HG03025 (cell line): ENCODE data around the gene MED29.

Experiments used
- ATAC-seq: cut with Tn5 transposase; IDR thresholded peaks from one replicate; pipeline ENCODE4 v1.9.1; 2021; ENCODE audit warnings: mild to moderate bottlenecking, moderate library complexity; ENCODE audit not compliant: unreplicated experiment, low FRiP score

Gene MED29

DNA sequence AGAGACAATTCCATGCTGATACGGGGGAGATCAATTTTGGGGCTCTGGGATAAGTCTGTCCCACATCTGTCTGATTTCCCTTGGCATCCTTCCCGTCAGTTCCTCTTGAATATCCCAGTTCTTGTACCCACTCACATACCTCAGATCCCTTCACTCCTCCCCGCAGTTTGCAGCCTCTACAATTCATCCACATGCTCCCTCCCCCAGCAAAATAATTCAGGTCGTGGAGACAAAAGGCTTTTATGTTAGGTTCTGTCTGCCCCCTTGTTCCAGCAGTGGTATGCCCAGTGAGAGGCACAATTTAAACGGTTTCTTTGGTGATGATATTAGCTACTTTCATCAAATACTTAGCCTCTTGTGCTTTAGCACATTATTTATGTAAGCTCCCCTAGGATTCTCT lies 35.0 kb downstream of the MED29 start:
- no peak for ATAC-seq

DNA sequence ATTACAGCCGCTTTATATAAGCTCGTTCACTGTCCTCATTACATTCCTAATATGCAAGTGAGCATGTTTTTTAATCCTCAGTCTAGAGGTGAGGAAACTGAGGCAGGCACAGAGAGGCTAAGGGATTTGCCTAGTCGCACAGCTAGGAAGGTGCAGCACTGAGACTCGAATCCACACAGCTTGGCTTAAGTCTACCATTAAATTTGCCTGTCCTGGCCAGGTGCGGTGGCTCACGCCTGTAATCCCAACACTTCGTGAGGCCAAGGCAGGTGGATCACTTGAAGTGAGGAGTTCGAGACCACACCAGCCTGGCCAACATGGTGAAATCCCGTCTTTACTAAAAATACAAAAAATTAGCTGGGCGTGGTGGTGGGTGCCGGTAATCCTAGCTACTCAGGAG lies 36.5 kb downstream of the MED29 start:
- no peak for ATAC-seq

DNA sequence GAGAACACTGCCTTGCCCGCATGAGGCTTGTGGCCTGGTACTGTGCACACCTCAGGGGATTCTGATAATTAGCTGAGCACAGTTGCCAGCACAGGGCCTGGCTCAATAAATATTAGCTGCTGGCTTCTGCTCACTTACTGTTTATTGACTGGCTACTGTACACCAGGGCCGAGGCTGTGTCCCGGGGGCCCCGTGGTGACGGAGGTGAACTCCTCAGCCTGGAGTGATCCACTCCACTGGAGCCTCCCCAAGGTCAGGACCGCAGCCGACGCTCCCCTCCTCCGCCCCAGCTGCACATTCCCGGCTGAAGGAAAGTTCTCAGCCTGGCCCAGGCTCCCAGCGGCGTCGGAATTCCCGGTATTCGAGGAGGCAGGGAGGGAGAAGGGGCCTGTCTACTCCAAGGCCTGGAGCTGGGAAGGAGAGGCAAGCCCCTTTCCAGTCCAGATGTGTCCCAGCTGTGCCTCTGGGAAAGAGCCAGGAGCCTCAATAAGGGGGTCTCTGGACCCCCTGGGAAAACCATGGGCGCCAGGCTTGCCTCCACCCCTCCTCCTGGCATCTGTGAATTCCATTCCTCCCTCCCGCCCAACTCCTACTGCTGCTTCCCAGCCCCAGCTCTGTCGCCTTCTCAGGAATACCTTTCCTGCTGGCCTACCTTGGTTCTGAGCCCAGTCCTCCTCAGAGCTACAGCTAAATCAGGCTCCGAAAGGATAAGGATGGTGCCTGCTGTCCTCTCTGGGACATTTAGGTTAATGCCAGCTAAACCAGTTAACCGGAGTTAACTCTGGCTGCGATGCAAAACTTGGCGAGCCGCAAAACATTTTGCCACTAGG lies 37.3 kb downstream of the MED29 start:
- ATAC-seq: no peak

DNA sequence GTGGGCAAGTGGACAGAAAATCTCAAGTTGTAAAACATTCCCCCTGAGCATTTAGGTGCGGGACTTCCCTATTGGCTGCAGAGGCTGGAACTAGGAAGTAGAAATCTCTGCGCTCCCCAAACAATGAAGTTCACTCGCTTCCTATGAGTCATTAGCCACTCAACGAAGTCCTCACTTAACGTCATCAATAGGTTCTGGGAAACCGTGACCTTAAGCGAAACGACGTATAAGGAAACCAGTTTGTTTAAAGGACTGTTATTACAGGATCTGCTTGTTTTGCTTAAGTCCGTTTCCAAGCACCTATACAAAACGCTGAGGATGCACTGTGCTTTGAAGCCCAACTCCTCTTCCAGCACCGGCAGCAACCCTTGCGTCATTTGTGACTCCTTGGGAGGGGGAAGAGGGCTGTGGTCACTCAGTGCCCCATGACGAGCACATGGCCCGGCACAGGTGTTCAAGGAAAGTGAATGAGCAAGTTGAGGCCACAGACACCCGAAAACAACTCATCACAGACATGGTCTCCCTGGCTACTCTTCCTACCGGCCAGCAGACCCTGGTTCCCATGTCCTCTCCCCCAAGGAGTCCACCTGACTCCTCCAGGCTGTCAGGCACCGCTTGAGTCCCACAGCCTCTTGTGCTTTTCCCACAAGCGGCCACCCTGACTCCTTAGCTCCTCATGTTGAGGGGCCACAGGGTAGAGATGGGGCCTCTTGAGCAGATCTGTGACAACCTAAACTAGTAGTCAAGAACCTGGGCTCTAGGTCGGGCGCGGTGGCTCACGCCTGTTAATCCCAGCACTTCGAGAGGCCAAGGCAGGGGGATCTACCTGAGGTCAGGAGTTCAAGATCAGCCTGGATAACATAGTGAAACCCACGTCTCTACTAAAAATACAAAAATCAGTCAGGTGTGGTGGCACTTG lies 39.8 kb downstream of the MED29 start:
- ATAC-seq: no peak

DNA sequence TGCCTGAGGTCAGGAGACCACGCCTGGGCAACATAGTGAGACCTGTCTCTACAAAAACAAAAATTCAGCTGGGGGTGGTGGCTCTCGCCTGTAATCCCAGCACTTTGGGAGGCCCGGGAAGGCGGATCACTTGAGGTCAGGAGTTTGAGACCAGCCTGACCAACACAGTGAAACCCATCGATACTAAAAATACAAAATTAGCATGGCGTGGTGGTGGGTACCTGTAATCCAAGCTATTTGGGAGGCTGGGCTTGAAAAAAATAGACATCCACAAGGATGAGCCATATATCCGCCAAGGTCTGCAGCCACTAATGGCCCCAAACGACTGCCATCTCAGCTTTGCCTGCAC lies 41.5 kb downstream of the MED29 start:
- no peak for ATAC-seq

DNA sequence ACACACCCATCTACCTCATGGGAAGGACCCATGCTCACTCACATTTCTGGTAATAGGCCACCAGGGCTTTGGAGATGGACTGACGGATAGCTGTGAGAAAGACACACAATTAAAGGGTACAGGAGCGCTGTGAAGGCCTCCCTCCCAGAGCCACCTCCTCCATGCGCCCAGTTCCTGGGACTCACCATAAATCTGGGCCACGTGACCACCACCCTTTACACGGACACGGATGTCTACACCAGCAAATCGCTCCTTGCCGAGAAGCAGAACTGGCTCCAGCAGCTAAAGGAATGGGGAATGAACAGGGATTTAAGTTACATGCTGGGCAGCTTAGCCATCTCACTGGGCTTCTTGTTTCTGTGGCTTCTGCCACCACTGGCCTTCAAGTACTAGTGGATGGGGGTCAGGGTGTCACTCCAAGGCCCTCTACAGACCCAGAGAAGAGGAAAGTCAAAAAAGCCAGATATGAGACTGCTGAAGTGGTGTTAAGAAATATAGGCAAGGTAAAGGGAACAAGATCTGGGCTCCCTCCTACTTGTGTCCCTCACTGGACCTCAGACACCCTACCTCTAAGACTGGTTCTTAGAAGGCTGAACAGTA lies 42.4 kb downstream of the MED29 start:
- ATAC-seq: no peak

DNA sequence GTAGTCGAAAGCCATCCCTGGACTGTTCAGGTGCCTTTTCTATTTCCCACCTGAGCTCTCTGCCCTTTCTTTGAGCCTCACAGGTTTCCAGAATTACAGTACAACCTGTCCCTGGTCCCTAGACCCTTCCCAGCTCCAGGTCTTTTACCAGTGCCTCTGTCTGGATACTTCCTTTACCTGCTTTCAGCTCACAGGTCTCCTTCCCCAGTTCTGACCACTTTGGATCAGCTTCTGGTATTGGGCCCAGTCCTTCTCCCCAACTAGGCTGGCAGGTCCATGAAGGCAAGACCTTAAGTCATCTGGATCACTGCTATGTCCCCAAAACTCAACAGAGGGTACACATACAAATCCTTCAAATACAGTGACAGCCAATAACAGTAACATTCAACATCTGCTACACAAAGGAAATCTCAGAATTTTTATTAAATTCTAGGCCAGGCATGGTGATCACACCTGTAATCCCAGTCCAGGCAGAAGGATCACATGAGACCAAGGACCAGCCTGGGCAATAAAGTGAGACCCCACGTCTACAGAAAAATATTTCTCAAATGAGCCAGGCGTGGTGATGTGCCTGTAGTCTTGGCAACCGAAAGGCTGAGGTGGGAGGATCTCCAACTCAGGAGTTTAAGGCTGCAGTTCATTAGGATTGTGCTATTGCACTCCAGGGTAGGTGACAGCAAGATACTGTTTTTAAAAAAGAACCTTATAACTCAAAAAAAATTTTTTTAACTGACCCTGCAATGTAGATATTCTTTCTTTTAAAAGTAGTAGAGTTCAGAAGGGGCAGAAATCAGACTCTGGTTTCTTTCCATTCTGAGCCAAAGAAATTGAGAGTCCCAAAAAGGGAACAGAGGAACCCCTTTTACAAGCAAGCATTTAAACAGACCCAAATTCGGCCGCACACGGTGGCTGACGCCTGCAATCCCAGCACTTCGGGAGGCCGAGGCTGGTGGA lies 43.2 kb downstream of the MED29 start:
- ATAC-seq: no peak

DNA sequence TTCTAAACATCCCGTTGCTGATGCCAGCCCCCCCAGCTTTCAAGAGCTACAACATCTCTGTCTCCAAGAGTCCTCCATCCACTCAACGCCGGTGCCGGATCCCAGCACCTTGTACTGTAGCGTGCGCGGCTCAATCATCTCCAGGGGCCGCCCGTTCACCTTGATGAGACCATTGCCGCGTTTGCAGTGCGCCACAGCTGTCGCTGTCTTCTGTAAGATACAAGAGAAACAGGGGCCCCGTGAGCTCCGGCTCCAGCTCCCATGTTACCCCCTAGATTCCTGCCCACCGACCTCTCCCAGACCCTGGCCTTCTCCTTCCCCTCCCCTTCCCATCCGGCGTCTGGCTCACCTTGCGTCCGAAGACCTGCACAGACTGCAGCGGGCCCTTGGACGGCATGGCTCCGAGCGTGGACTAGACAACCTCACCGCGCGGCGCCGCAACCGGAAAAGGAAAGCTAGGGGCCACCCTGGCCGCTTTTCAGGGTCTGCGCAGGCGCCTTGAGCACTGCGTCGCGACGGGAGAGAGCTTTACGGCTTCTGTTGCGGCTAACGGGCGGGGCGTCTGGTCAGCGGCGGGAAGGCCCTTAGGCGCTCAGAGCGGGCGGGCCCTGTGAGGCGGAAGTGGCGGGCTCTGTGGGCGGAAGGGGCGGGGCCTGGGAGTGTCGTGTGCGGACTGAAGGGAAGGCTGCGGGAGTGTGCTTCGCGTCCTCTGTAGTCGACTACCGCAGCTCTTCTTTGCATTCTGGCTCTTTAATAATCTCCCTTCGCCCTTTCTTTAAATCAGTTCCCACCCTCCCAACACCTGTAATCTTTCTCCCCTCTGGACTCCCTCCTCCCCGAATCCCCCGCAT lies 44.5 kb downstream of the MED29 start, which contains the start of gene RPS16:
RPS16 (minus strand) TSS at position 451 of the 851 bp plus-strand sequence; CDS start at position 397, 54 bp downstream.
- ATAC-seq: peak; percentile 71

DNA sequence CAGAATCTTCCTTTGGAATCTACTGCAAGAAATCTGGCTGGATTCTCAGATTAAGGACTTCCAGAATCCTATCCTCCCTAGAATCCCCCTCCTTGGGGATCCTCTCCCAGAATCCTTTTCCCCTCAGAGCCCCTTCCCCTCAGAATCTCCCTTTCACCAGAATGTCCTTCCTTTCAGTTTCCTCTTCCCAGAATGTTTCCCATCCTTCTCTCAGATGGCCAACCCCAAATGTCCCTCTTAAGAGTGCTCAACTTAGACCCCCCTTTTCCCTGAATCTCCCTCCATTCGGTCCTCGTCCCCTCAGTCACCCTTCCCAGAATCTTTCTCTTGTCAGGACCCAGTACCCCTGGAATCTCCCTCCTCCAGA lies 45.2 kb downstream of the MED29 start:
- no peak for ATAC-seq

DNA sequence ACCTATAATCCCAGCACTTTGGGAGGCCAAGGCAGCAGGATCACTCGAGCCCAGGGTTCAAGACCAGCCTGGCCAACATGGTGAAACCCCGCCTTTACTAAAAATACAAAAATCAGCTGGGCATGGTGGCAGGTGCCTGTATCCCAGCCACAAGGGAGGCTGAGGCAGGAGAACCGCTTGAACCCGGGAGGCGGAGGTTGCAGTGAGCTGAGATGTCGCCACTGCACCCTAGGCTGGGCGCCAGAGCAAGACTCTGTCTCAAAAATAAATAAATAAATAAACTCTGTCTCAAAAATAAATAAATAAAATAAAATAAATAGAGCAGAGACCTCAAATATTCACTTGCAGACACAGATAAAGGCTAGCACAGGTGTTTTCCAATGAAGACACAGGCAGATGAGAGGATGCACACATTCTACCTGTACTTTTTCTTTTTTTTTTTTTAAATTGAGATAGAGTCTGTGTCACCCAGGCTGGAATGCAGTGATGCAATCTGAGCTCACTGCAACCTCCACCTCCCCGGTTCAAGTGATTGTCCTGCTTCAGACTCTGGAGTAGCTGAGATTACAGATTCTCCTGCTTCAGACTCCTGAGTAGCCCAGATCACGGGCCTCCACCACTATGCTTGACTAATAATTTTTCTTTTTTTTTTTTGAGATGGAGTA lies 47.2 kb downstream of the MED29 start:
- ATAC-seq: no peak

DNA sequence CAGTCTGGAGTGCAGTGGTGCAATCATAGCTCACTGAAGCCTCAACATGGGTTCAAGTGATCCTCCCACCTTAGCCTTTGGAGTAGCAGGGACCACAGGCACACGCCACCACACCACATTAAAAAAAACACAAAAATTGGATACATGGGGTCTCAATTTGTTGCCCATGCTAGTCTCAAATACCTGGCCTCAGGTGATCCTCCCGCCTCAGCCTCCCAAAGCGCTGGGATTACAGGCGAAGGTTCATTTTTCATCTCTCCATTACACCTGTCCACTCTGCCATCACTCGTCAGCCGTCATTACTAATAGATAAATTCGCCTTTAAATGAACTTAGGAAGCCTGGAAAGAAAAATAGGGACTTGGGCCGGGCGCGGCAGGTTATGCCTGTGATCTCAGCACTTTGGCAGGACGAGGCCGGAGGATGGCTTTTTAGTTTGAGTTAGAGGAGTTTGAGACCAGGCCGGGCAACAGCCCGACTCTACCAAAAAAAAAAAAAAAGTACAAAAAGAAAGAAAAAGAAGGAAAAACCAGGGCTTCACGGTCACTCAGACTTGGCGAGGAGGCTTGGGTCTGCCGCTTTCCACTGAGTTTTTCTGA lies 53.5 kb downstream of the MED29 start:
- no peak for ATAC-seq

DNA sequence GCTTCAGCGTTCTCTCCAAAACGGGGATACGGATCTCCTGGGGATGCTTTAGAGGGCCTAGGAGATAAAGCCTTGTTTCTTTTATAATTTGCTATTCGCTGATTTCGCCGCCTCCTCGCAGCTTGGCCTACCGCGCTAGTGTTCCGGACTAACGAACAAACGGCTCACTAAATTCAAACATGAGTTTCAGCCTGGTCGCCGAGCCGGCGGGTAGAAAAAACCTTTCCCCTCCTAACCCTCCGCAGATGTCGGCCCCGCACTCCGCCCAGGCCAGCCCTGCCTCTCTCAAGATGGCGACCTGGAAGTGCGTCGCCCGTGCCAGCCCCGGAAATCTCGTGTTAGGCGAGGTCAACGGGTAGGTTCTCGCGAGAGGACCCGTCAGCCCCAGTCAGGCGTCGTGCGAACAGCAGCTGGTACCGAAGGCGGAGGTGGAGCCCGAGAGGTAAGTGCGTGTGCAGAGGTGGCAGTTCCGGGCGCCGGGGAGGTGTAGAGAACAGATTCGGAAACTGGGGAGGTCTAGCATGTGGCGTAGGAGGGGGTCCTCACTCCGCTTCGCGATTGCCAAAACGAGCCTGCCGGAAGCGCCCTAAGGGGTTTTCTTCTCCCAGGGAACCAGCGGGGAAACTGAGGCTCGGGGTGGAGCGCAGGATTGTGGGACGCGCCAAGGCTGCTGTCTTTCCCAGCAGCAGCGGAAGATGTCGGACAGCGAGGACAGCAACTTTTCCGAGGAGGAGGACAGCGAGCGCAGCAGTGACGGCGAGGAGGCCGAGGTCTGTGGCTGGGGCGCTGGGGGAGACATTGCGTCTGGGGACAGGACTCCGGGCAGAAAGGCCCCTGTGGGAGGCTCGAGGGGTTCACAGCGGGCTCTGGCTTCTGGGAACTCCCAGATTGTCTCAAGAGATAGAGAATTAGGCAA lies 54.3 kb downstream of the MED29 start, which contains the start of gene SUPT5H:
SUPT5H (plus strand) TSS at position 387 of the 916 bp plus-strand sequence; CDS start at position 696, 309 bp downstream.
- peak; percentile 78 for ATAC-seq

DNA sequence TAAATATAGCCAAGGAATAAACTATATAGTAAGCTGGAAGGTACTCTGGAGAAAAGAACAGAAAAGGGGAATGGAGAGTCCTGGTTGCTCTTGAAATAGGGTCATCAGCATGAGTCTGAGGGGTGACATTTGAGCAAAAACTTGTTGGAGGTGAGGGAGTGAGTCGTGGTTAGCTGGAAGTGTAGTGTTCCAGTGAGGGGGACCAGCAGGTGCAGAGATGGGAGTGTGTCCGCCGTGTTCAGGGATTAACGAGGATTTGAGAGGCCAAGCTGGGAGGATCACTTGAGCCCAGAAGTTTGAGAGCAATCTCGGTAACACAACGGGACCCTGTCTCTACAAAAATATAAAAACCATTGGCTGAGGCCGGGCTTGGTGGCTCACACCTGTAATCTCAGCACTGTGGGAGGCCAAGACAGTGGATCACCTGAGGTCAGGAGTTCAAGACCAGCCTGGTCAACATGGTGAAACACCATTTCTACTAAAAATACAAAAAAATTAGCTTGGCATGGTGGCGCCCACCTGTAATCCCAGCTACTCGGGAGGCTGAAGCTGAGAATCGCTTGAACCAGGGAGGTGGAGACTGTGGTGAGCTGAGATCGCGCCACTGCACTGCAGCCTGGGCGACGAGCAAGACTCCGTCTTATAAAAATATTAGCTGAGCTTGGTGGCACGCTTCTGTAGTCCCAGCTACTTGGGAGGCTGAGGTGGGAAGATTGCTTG lies 55.3 kb downstream of the MED29 start:
- no peak for ATAC-seq

DNA sequence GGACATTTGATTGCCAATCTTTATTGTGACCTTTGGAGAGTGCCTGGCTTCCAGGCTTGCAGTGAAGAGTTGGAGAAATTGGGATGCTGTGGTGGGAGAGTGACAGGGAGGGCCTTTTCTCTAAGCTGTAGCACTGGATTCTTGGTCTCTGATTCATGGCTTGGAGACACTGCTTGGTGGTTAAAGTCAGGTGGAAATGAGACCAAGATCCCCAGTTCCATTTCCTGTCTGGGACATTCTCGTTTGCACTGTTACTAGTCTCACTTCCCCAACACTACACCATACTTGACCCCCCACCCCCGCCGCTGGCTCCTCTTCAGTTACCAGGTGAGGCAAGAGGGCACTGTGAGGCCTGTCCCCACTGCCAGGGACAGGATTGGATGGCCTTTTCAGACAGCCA lies 57.1 kb downstream of the MED29 start:
- no peak for ATAC-seq

DNA sequence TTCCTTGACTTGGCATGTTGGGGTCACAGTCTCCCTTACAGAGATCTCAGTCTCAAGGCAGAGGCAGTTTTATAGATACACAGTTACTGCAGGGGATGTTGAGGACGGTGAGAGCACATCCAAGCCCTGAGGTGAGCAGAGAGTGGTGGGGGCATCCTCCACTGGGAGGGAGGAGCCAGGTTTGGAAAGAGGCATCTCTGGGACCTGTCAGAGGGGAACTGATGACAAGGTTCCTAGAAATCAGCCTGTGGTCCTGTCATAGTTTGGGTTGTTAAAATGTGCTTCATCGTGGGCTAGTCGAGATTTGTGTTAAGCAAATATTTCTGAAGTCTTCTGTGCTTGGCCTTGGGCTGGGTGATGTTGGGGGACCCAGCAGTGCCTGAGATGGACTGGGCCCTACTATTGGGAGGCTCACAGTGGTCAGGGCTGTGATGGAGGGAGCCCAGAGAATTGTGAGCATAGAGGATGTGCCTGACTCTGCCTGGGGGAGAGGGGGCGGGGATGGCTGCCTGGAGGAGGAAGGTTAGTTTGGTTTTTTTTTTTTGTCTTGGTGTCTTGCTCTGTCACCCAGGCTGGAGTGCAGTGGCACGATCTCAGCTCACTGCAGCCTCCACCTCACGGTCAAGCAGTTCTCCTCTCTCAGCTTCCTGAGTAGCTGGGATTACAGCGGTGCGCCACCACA lies 58.1 kb downstream of the MED29 start:
- no peak for ATAC-seq
